HCT116 (cell line): Measurements from ENCODE around the gene SH3TC1. TPM values are rescaled to one million over a fixed set of nuclear protein-coding genes. Genes with fewer than 3 reads are reported as not detected.

ENCODE experiments used
- ATAC-seq: fragments of 200-7000 bp; cut with Tn5 transposase; 2 replicates; pipeline ENCODE4 v1.9.1; 2020; ENCODE audit warnings: mild to moderate bottlenecking, moderate library complexity
- BruUV-seq: library from RNA; stranded (reverse); fragments of 400-500 nt; replicated peaks from 2 replicates; lab custom pipeline; 2021; lab: Mats Ljungman, UMichigan
- CTCF ChIA-PET: fragments of 300-600 bp; sonication (Branson Sonifier 250); formaldehyde crosslinking; loops from one replicate; lab custom pipeline; 2021; ENCODE audit warnings: antibody characterized with exemption; lab: Charles Lee
- POLR2A ChIA-PET: fragments of 300-600, 350-600 bp; sonication (Branson Sonifier 250); formaldehyde crosslinking; loops from one replicate; lab custom pipeline; 2021; ENCODE audit warnings: antibody characterized with exemption; lab: Charles Lee
- RAD21 ChIA-PET, 2 experiments: fragments of 300-600 bp; sonication (Branson Sonifier 250); formaldehyde crosslinking; loops; one replicate each; lab custom pipeline; 2023; ENCODE audit warnings: low total read pairs in 2 of 2; ENCODE audit not compliant: uncharacterized antibody in 2 of 2, unreplicated experiment in 2 of 2, low non-redundant PET in 1 of 2; lab: Charles Lee
- DNase-seq: peaks from one replicate; pipeline ENCODE4 v3.0.0-alpha.2; 2010; ENCODE audit warnings: low read depth, low spot score
- H2AFZ ChIP-seq: fragments of 200-600 bp; shearing (Covaris generic), sonication (generic); 2 replicates; pipeline ENCODE4 v1.6.1; 2017; ENCODE audit warnings: low read depth, mixed run types, mixed read lengths, antibody characterized with exemption, low read length; ENCODE audit not compliant: poor library complexity, severe bottlenecking
- H3K27ac ChIP-seq: 2 replicates; pipeline ENCODE4 v1.5.1; 2012; ENCODE audit warnings: low read depth, low read length
- H3K27me3 ChIP-seq: fragments of 200-600 bp; sonication (generic); 2 replicates; pipeline ENCODE4 v1.6.1; 2016; ENCODE audit warnings: mixed run types, low read length, mixed read lengths; ENCODE audit not compliant: insufficient read depth
- H3K36me3 ChIP-seq, 2 experiments: fragments of 200-500 bp in 1 of 2; fragments of 200-600 bp in 1 of 2; sonication (Bioruptor generic) in 1 of 2; sonication (generic) in 1 of 2; 2 replicates each; pipeline versions ENCODE4 v1.5.1 to v1.6.1; 2014 to 2016; ENCODE audit warnings: low read length in 2 of 2, inconsistent platforms in 1 of 2, mixed read lengths in 1 of 2, mixed run types in 1 of 2; ENCODE audit not compliant: insufficient read depth in 2 of 2, control insufficient read depth in 1 of 2
- H3K4me1 ChIP-seq, 2 experiments: fragments of 200-600 bp in 1 of 2; sonication (generic) in 1 of 2; 2 replicates each; pipeline versions ENCODE4 v1.5.1 to v1.6.1; 2012 to 2017; ENCODE audit warnings: low read length in 2 of 2, inconsistent platforms in 1 of 2, mild to moderate bottlenecking in 1 of 2, mixed read lengths in 1 of 2, mixed run types in 1 of 2, moderate library complexity in 1 of 2; ENCODE audit not compliant: insufficient read depth in 2 of 2, control insufficient read depth in 1 of 2
- H3K4me2 ChIP-seq: fragments of 200-600 bp; sonication (generic); 2 replicates; pipeline ENCODE4 v1.6.1; 2017; ENCODE audit warnings: mixed run types, low read length, mixed read lengths
- H3K4me3 ChIP-seq, 2 experiments: fragments of 200-600 bp in 1 of 2; sonication (generic) in 1 of 2; replicated peaks in 1 of 2; 2 replicates each; pipeline ENCODE4 v1.5.1; 2011 to 2016; ENCODE audit warnings: low read length in 2 of 2, control low read depth in 1 of 2, low read depth in 1 of 2, mild to moderate bottlenecking in 1 of 2, mixed read lengths in 1 of 2, mixed run types in 1 of 2
- H3K79me2 ChIP-seq: fragments of 200-600 bp; sonication (generic); 2 replicates; pipeline ENCODE4 v1.6.1; 2017; ENCODE audit warnings: mild to moderate bottlenecking, mixed run types, low read length, moderate library complexity, mixed read lengths; ENCODE audit not compliant: insufficient read depth
- H3K9ac ChIP-seq: fragments of 200-600 bp; sonication (generic); 2 replicates; pipeline ENCODE4 v1.6.1; 2016; ENCODE audit warnings: low read length, mixed read lengths
- H3K9me2 ChIP-seq: fragments of 200-600 bp; sonication (generic), shearing (Covaris generic); 2 replicates; pipeline ENCODE4 v1.6.1; 2017; ENCODE audit warnings: mixed run types, mild to moderate bottlenecking, moderate library complexity; ENCODE audit not compliant: insufficient read depth
- H3K9me3 ChIP-seq, 2 experiments: fragments of 200-500 bp in 1 of 2; fragments of 200-600 bp in 1 of 2; sonication (Bioruptor generic) in 1 of 2; sonication (generic) in 1 of 2; 2 replicates each; pipeline ENCODE4 v1.6.1; 2014 to 2017; ENCODE audit warnings: low read length in 2 of 2, mixed read lengths in 2 of 2, inconsistent platforms in 1 of 2, low read depth in 1 of 2, mild to moderate bottlenecking in 1 of 2, mixed run types in 1 of 2, moderate library complexity in 1 of 2; ENCODE audit not compliant: control insufficient read depth in 1 of 2, insufficient read depth in 1 of 2
- H4K20me1 ChIP-seq: fragments of 200-600 bp; sonication (generic), shearing (Covaris generic); 2 replicates; pipeline ENCODE4 v1.6.1; 2017; ENCODE audit warnings: mixed run types, mild to moderate bottlenecking, moderate library complexity; ENCODE audit not compliant: insufficient read depth
- EGR1 ChIP-seq: IDR thresholded peaks from 2 replicates; pipeline ENCODE4 v1.6.1; 2012; ENCODE audit warnings: low read depth
- ELF1 ChIP-seq: IDR thresholded peaks from 2 replicates; pipeline ENCODE4 v1.6.1; 2012; ENCODE audit warnings: low read depth, borderline replicate concordance
- EZH2phosphoT487 ChIP-seq: fragments of 200-600 bp; IDR thresholded peaks from 2 replicates; pipeline ENCODE4 v1.6.1; 2018; ENCODE audit warnings: antibody characterized with exemption, borderline replicate concordance
- JUND ChIP-seq: IDR thresholded peaks from 2 replicates; pipeline ENCODE4 v1.6.1; 2012
- SIN3A ChIP-seq: IDR thresholded peaks from 2 replicates; pipeline ENCODE4 v1.6.1; 2012; ENCODE audit warnings: low read depth
- SP1 ChIP-seq: IDR thresholded peaks from 2 replicates; pipeline ENCODE4 v1.6.1; 2012; ENCODE audit warnings: low read depth
- SRF ChIP-seq: IDR thresholded peaks from 2 replicates; pipeline ENCODE4 v1.6.1; 2012; ENCODE audit warnings: low read depth
- TCF7L2 ChIP-seq: IDR thresholded peaks from 2 replicates; pipeline ENCODE4 v1.7.0; 2011; ENCODE audit warnings: borderline replicate concordance, inconsistent platforms; ENCODE audit not compliant: insufficient read depth, insufficient read length; ENCODE audit errors: extremely low read depth
- intact Hi-C: fragments of 100-400 bp; cut with micrococcal nuclease; formaldehyde crosslinking; loops from 2 replicates; pipeline ENCODE4 v1.10.0; 2022
- total RNA-seq: library from RNA; stranded (reverse); gene quantifications from one replicate; pipeline ENCODE4 v1.2.1, GENCODE V29; 2021; ENCODE audit not compliant: unreplicated experiment
- TF ChIP-seq, protein P1 (sequence below): IDR thresholded peaks from 2 replicates; pipeline ENCODE4 v1.6.1; 2012
- TF ChIP-seq, protein P2 (sequence below): IDR thresholded peaks from 2 replicates; pipeline ENCODE4 v1.6.1; 2012; ENCODE audit warnings: low read depth
- TF ChIP-seq, protein P3 (sequence below), 3 experiments: fragments of 200-600 bp in 1 of 3; sonication (generic) in 1 of 3; IDR thresholded peaks in 2 of 3; conservative IDR thresholded peaks in 1 of 3; 2 replicates each; pipeline ENCODE4 v1.5.1; 2012 to 2017; ENCODE audit warnings: low read depth in 2 of 3, low read length in 2 of 3, antibody characterized with exemption in 1 of 3, borderline replicate concordance in 1 of 3, control low read depth in 1 of 3, mild to moderate bottlenecking in 1 of 3, mixed read lengths in 1 of 3, mixed run types in 1 of 3, moderate library complexity in 1 of 3; ENCODE audit not compliant: insufficient read depth in 1 of 3

SH3TC1 gene
- total RNA-seq, 1 experiment from 2014 or later = 12.5 TPM

DNA sequence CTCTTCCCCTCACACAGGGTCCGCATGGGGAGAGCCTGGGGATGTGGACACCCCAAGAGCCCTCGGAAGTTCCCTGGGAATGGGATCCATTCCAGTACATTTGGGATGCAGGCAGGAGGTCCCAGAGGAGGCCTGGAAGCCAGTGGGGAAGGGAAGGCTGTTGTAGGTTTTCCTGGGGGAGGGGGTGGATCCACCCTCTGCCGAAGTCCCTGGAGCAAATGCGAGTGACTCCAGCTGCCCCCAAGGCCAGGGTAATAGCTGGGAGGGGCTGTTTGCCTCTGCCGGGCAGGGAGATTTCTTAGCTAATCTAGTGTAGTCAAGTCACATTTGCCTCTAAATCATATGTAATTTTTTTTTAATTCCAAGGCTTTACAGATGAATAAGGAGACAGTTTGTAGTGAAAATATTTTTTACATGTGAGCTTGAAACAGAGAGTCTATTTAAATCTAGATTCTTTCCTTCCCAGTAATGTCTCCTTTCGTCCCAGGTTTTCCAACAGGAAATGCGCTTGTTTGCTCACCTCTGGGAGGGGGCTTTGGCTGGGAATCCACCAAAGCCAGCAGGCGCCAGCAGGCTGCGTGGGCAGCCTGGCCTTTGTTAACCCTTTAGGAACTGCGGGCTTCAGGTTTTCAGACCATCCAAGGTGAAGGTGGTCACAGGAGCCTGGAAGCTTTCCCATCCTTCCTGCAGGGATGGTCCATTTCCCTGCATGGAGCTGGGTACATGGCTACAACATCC is 26.8 kb downstream of the SH3TC1 start:
- ChIA-PET CTCF (interaction anchor here (1.0 kb wide), 1 partner anchor 49 kb away, joined by 3 read pairs; no protein-coding TSS in a partner anchor), POLR2A (no interaction called here)
- no peak overlapping the region for H3K9ac ChIP-seq

More for the DNA sequence above, 26.8 kb downstream of the SH3TC1 start:
- Histone ChIP-seq H3K27me3 (no peaks in the 10 kb centered on the region), H2AFZ (no peak overlapping the region), H3K9me3 (no peaks in the 10 kb centered on the region), H4K20me1 (no peaks in the 10 kb centered on the region), H3K4me3 (no peak overlapping the region), H3K79me2 (no peaks in the 10 kb centered on the region), H3K36me3 (no peaks in the 10 kb centered on the region), H3K27ac (no peak overlapping the region), H3K4me2 (no peak overlapping the region), H3K9me2 (no peaks in the 10 kb centered on the region), H3K4me1 (peaks cover 10 to 12% of the 10 kb centered on the region in 2 experiments)
- intact Hi-C loops = no loop called here
- DNase-seq (no peak), ATAC-seq (no peak)
- RAD21 ChIA-PET = no interaction called here
- BruUV-seq = no TSS peak
- TF ChIP-seq EZH2phosphoT487 (no peak), JUND (no peak), TCF7L2 (no peak), SP1 (no peak), EGR1 (no peak), SRF (no peak), ELF1 (no peak), SIN3A (no peak)
- TF ChIP-seq, protein P1, sequence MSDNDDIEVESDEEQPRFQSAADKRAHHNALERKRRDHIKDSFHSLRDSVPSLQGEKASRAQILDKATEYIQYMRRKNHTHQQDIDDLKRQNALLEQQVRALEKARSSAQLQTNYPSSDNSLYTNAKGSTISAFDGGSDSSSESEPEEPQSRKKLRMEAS = no peak
- TF ChIP-seq, protein P2, sequence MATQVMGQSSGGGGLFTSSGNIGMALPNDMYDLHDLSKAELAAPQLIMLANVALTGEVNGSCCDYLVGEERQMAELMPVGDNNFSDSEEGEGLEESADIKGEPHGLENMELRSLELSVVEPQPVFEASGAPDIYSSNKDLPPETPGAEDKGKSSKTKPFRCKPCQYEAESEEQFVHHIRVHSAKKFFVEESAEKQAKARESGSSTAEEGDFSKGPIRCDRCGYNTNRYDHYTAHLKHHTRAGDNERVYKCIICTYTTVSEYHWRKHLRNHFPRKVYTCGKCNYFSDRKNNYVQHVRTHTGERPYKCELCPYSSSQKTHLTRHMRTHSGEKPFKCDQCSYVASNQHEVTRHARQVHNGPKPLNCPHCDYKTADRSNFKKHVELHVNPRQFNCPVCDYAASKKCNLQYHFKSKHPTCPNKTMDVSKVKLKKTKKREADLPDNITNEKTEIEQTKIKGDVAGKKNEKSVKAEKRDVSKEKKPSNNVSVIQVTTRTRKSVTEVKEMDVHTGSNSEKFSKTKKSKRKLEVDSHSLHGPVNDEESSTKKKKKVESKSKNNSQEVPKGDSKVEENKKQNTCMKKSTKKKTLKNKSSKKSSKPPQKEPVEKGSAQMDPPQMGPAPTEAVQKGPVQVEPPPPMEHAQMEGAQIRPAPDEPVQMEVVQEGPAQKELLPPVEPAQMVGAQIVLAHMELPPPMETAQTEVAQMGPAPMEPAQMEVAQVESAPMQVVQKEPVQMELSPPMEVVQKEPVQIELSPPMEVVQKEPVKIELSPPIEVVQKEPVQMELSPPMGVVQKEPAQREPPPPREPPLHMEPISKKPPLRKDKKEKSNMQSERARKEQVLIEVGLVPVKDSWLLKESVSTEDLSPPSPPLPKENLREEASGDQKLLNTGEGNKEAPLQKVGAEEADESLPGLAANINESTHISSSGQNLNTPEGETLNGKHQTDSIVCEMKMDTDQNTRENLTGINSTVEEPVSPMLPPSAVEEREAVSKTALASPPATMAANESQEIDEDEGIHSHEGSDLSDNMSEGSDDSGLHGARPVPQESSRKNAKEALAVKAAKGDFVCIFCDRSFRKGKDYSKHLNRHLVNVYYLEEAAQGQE = no peak
- TF ChIP-seq, protein P3, sequence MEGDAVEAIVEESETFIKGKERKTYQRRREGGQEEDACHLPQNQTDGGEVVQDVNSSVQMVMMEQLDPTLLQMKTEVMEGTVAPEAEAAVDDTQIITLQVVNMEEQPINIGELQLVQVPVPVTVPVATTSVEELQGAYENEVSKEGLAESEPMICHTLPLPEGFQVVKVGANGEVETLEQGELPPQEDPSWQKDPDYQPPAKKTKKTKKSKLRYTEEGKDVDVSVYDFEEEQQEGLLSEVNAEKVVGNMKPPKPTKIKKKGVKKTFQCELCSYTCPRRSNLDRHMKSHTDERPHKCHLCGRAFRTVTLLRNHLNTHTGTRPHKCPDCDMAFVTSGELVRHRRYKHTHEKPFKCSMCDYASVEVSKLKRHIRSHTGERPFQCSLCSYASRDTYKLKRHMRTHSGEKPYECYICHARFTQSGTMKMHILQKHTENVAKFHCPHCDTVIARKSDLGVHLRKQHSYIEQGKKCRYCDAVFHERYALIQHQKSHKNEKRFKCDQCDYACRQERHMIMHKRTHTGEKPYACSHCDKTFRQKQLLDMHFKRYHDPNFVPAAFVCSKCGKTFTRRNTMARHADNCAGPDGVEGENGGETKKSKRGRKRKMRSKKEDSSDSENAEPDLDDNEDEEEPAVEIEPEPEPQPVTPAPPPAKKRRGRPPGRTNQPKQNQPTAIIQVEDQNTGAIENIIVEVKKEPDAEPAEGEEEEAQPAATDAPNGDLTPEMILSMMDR (IDR thresholded peaks at IDR 0.05 in 2 of 3, conservative IDR thresholded peaks at IDR 0.05 in 1 of 3; ENCODE audit: borderline replicate concordance in 1 of 3, insufficient read depth in 1 of 3, low read depth in 2 of 3, low read length in 2 of 3) = no peak
